H1 (cell line): ENCODE results near the gene DPP10. TPM values are rescaled to one million over a fixed set of nuclear protein-coding genes. Genes with fewer than 3 reads are reported as not detected.

Experiments used
- CTCF ChIA-PET: fragments of 300-600 bp; sonication (Branson Sonifier 250); formaldehyde crosslinking; loops from one replicate; lab custom pipeline; 2021; ENCODE audit not compliant: partially characterized antibody; lab: Charles Lee
- POLR2A ChIA-PET: fragments of 300-600 bp; sonication (Branson Sonifier 250); formaldehyde crosslinking; loops from one replicate; lab custom pipeline; 2021; ENCODE audit warnings: inconsistent platforms; ENCODE audit not compliant: partially characterized antibody; lab: Charles Lee
- DNase-seq, 2 experiments: peaks; one replicate each; pipeline versions ENCODE4 v3.0.0 to v3.0.0-alpha.2; 2010 to 2022; ENCODE audit warnings: low spot score in 2 of 2, low read depth in 1 of 2, mixed read lengths in 1 of 2
- FAIRE-seq: peaks from 2 replicates; lab custom pipeline; 2011; peaks lifted over from hg19 to GRCh38; lab: Jason Lieb, UNC
- H2AFZ ChIP-seq: 2 replicates; pipeline ENCODE4 v1.8.1; 2012; ENCODE audit warnings: low read length, inconsistent platforms
- H2AK5ac ChIP-seq: 2 replicates; pipeline ENCODE4 v1.6.1; 2013; ENCODE audit warnings: low read depth, low read length
- H2BK120ac ChIP-seq: replicated peaks from 2 replicates; pipeline ENCODE3; 2013; ENCODE audit warnings: low read depth, low read length, inconsistent platforms
- H2BK12ac ChIP-seq: 2 replicates; pipeline ENCODE4 v1.6.1; 2013; ENCODE audit warnings: low read depth, low read length
- H2BK15ac ChIP-seq: 2 replicates; pipeline ENCODE4 v1.6.1; 2013; ENCODE audit warnings: low read length
- H2BK20ac ChIP-seq: 2 replicates; pipeline ENCODE4 v1.6.1; 2013; ENCODE audit warnings: low read length
- H2BK5ac ChIP-seq: 2 replicates; pipeline ENCODE4 v1.6.1; 2013; ENCODE audit warnings: low read depth, low read length
- H3K14ac ChIP-seq: 2 replicates; pipeline ENCODE4 v1.6.1; 2013; ENCODE audit warnings: inconsistent platforms; ENCODE audit not compliant: insufficient read length
- H3K18ac ChIP-seq: 2 replicates; pipeline ENCODE4 v1.6.1; 2013; ENCODE audit warnings: low read length; ENCODE audit errors: extremely low read depth
- H3K23ac ChIP-seq: 2 replicates; pipeline ENCODE4 v1.6.1; 2013; ENCODE audit warnings: inconsistent platforms; ENCODE audit not compliant: insufficient read length
- H3K23me2 ChIP-seq: 2 replicates; pipeline ENCODE4 v1.6.1; 2013; ENCODE audit warnings: low read depth, low read length
- H3K27ac ChIP-seq: 2 replicates; pipeline ENCODE4 v1.6.1; 2011; ENCODE audit warnings: low read depth, low read length, inconsistent platforms
- H3K27me3 ChIP-seq, 4 experiments: replicated peaks in 1 of 4; 1 replicate in 1 of 4; 2 replicates in 3 of 4; pipeline versions ENCODE4 v1.6.1 to v1.8.1; 2011 to 2013; ENCODE audit warnings: low read length in 3 of 4, mild to moderate bottlenecking in 3 of 4, inconsistent platforms in 2 of 4, mixed read lengths in 2 of 4, moderate library complexity in 1 of 4; ENCODE audit not compliant: control insufficient read depth in 3 of 4, insufficient read depth in 3 of 4; ENCODE audit errors: extremely low read depth in 1 of 4
- H3K36me3 ChIP-seq, 4 experiments: 2 replicates each; pipeline versions ENCODE4 v1.6.1 to v1.8.1; 2011 to 2013; ENCODE audit warnings: mild to moderate bottlenecking in 4 of 4, low read length in 3 of 4, moderate library complexity in 2 of 4, control low read depth in 1 of 4, inconsistent platforms in 1 of 4; ENCODE audit not compliant: insufficient read depth in 4 of 4, control insufficient read depth in 2 of 4
- H3K4ac ChIP-seq: replicated peaks from 2 replicates; pipeline ENCODE3; 2013; ENCODE audit warnings: low read length, low read depth, mixed read lengths, inconsistent platforms; ENCODE audit not compliant: insufficient read length
- H3K4me1 ChIP-seq, 4 experiments: replicated peaks in 1 of 4; 1 replicate in 1 of 4; 2 replicates in 3 of 4; pipeline versions ENCODE4 v1.6.1 to v1.8.1; 2011 to 2013; ENCODE audit warnings: low read length in 3 of 4, inconsistent platforms in 2 of 4, mixed read lengths in 1 of 4; ENCODE audit not compliant: insufficient read depth in 4 of 4, control insufficient read depth in 3 of 4
- H3K4me2 ChIP-seq, 2 experiments: 2 replicates each; pipeline versions ENCODE4 v1.6.1 to v1.8.1; 2011 to 2013; ENCODE audit warnings: low read depth in 2 of 2, low read length in 2 of 2, control low read depth in 1 of 2, inconsistent platforms in 1 of 2, mild to moderate bottlenecking in 1 of 2; ENCODE audit not compliant: insufficient read depth in 1 of 2
- H3K4me3 ChIP-seq, 4 experiments: fragments of 200-600, 300-600 bp in 1 of 4; sonication (generic), shearing (Covaris generic), sonication (Bioruptor Twin) in 1 of 4; 2 replicates each; pipeline versions ENCODE4 v1.5.1 to v1.8.1; 2011 to 2016; ENCODE audit warnings: low read length in 4 of 4, low read depth in 3 of 4, control low read depth in 2 of 4, inconsistent platforms in 2 of 4, mild to moderate bottlenecking in 2 of 4, mixed read lengths in 1 of 4, moderate library complexity in 1 of 4; ENCODE audit not compliant: insufficient read depth in 2 of 4; ENCODE audit errors: extremely low read depth in 1 of 4
- H3K56ac ChIP-seq: replicated peaks from 2 replicates; pipeline ENCODE3; 2013; ENCODE audit warnings: low read depth, mild to moderate bottlenecking, mixed read lengths, low read length, inconsistent platforms; ENCODE audit not compliant: insufficient read length
- H3K79me1 ChIP-seq: 2 replicates; pipeline ENCODE4 v1.6.1; 2013; ENCODE audit warnings: low read depth, low read length, control low read depth
- H3K79me2 ChIP-seq, 2 experiments: 2 replicates each; pipeline versions ENCODE4 v1.6.1 to v1.8.1; 2012 to 2013; ENCODE audit warnings: low read length in 2 of 2, mild to moderate bottlenecking in 2 of 2, inconsistent platforms in 1 of 2; ENCODE audit not compliant: insufficient read depth in 2 of 2, control insufficient read depth in 1 of 2
- H3K9ac ChIP-seq, 4 experiments: replicated peaks in 1 of 4; 1 replicate in 1 of 4; 2 replicates in 3 of 4; pipeline versions ENCODE4 v1.6.1 to v1.8.1; 2011 to 2013; ENCODE audit warnings: low read depth in 3 of 4, low read length in 3 of 4, control low read depth in 2 of 4, mild to moderate bottlenecking in 2 of 4, moderate library complexity in 2 of 4, inconsistent platforms in 1 of 4; ENCODE audit errors: extremely low read depth in 1 of 4
- H3K9me3 ChIP-seq, 2 experiments: 2 replicates each; pipeline versions ENCODE4 v1.6.1 to v1.8.1; 2012 to 2013; ENCODE audit warnings: mild to moderate bottlenecking in 2 of 2, moderate library complexity in 2 of 2, control low read depth in 1 of 2, inconsistent platforms in 1 of 2, low read depth in 1 of 2, low read length in 1 of 2, mixed read lengths in 1 of 2; ENCODE audit not compliant: insufficient read depth in 2 of 2
- H4K20me1 ChIP-seq, 2 experiments: replicated peaks in 1 of 2; 2 replicates each; pipeline versions ENCODE3 to v1.8.1; 2011 to 2013; ENCODE audit warnings: inconsistent platforms in 2 of 2, low read length in 2 of 2, mild to moderate bottlenecking in 1 of 2; ENCODE audit not compliant: insufficient read depth in 2 of 2, control insufficient read depth in 1 of 2
- H4K5ac ChIP-seq: 2 replicates; pipeline ENCODE4 v1.6.1; 2013; ENCODE audit warnings: low read length, low read depth, mixed read lengths, inconsistent platforms; ENCODE audit not compliant: insufficient read length
- H4K8ac ChIP-seq: 2 replicates; pipeline ENCODE4 v1.8.0; 2013; ENCODE audit warnings: mild to moderate bottlenecking, moderate library complexity, low read length, inconsistent platforms; ENCODE audit not compliant: insufficient read depth; ENCODE audit errors: extremely low read depth
- H4K91ac ChIP-seq: replicated peaks from 2 replicates; pipeline ENCODE3; 2013; ENCODE audit warnings: low read length, mixed read lengths, inconsistent platforms; ENCODE audit not compliant: insufficient read length
- ASH2L ChIP-seq: fragments of 200-600, 300-600 bp; sonication (generic); IDR thresholded peaks from one replicate; pipeline ENCODE4 v1.7.1; 2017; ENCODE audit warnings: low read length
- EP300 ChIP-seq, 2 experiments: IDR thresholded peaks; 1 replicate in 1 of 2; 2 replicates in 1 of 2; pipeline ENCODE4 v1.6.1; 2011 to 2012; ENCODE audit warnings: low read depth in 2 of 2, low read length in 2 of 2, mild to moderate bottlenecking in 2 of 2, borderline replicate concordance in 1 of 2, inconsistent platforms in 1 of 2, moderate library complexity in 1 of 2
- JUN ChIP-seq: IDR thresholded peaks from 2 replicates; pipeline ENCODE4 v1.6.1; 2011; ENCODE audit warnings: low read depth, mild to moderate bottlenecking, improper control_type of control experiment, low read length
- NANOG ChIP-seq: IDR thresholded peaks from 2 replicates; pipeline ENCODE4 v1.6.1; 2011; ENCODE audit warnings: low read length, low read depth, mild to moderate bottlenecking, inconsistent platforms; ENCODE audit not compliant: insufficient read depth, poor library complexity, severe bottlenecking
- SAP30 ChIP-seq: fragments of 300-600 bp; sonication (generic); IDR thresholded peaks from 2 replicates; pipeline ENCODE4 v1.7.1; 2012; ENCODE audit warnings: low read length, moderate library complexity, mild to moderate bottlenecking, inconsistent platforms; ENCODE audit not compliant: insufficient read depth, insufficient replicate concordance
- SIN3A ChIP-seq, 2 experiments: IDR thresholded peaks in 1 of 2; conservative IDR thresholded peaks in 1 of 2; 2 replicates each; pipeline ENCODE4 v1.6.1; 2011 to 2012; ENCODE audit warnings: low read length in 2 of 2, improper control_type of control experiment in 1 of 2, low read depth in 1 of 2, mild to moderate bottlenecking in 1 of 2
- USF2 ChIP-seq: IDR thresholded peaks from 2 replicates; pipeline ENCODE4 v1.6.1; 2011; ENCODE audit warnings: low read length, improper control_type of control experiment
- YY1 ChIP-seq: IDR thresholded peaks from 2 replicates; pipeline ENCODE4 v1.6.1; 2011; ENCODE audit warnings: low read depth, mild to moderate bottlenecking, low read length
- WGBS, 2 experiments: shearing (Covaris generic) in 1 of 2; methylation state at CpG; one replicate each; pipeline versions ENCODE4 v1.1.6 to v1.1.7; 2013 to 2015; ENCODE audit warnings: low lambda C conversion rate in 2 of 2, mixed read lengths in 2 of 2, inconsistent platforms in 1 of 2, low coverage in 1 of 2, missing lambda C conversion rate in 1 of 2; ENCODE audit not compliant: insufficient replicate concordance in 2 of 2, insufficient coverage in 1 of 2, insufficient read length in 1 of 2; ENCODE audit errors: extremely low coverage in 1 of 2, missing lambda C conversion rate in 1 of 2; 5-methylcytosine and 5-hydroxymethylcytosine counted together
- polyA plus RNA-seq, 7 experiments: library from polyadenylated mRNA; depleted of rRNA in 3 of 7; stranded (reverse) in 5 of 7; unstranded in 2 of 7; fragments of >200 nt in 5 of 7; fragments of 200-250 nt in 2 of 7; gene quantifications; 1 replicate in 5 of 7; 2 replicates in 1 of 7; 4 replicates in 1 of 7; pipeline versions ENCODE4 v1.2.1 to v1.2.3, GENCODE V29; 2011 to 2013; ENCODE audit warnings: missing spikeins in 2 of 7, mixed read lengths in 2 of 7
- total RNA-seq: library from RNA; stranded (reverse); fragmentation: NEBNext Ultra II Directional; extraction: Animal tissue kit (Norgen Biotek cat#: 25700); gene quantifications from 2 replicates; pipeline ENCODE4 v1.2.1, GENCODE V29; 2021

The DPP10 gene
- total and polyA plus RNA-seq, 2 of the 8 experiments (the other 6 are each of a cell fraction or from before 2014, with no cell fraction given) = 3.3 to 7.2 TPM

DNA sequence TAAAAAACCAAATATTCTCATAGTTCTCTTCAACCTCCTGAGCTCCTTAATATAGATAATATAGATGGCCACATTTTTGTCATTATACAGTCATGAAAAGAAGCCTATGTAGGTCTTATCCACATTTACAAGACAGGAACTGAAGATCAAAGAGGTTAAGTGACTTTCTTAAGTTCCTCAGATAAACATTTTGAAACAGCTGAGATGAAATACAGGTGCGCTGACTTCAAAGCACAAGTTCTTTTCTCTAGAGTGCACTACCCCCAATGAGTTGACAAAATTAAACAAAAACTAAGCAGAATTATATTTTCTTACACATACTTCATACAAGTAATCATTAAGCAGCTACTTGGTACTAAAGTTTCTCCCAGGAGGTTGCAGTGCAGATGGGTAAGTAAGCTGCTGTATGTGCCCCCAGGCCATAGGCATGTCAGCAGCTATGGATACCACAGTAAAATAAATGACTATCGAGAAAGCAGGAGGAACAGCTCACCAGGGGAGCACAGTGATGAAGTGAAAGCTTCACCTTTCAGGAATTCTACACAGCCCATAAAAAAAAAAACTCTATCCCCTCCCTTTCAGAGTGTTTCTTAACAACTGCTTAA lies 199.8 kb downstream of the DPP10 start:
- Histone ChIP-seq H3K14ac (no peak overlapping the region), H2BK20ac (no peak overlapping the region), H3K23me2 (no peaks in the 10 kb centered on the region; the same call in 1 of the 2 replicates), H3K18ac (no peak overlapping the region), H3K79me1 (no peaks in the 10 kb centered on the region), H3K79me2 (no peaks in the 10 kb centered on the region), H3K27ac (no peak overlapping the region), H4K20me1 (no peaks in the 10 kb centered on the region), H2BK120ac (no peak overlapping the region), H3K9ac (no peak overlapping the region), H3K56ac (no peak overlapping the region), H3K27me3 (peaks cover 0 to 1% (median 0%) of the 10 kb centered on the region in 4 experiments; a peak in 1 of 7 replicates), H4K8ac (no peak overlapping the region), H3K4ac (no peak overlapping the region), H3K36me3 (no peaks in the 10 kb centered on the region), H2BK12ac (no peak overlapping the region), H3K4me3 (no peak overlapping the region), H4K5ac (no peak overlapping the region), H3K9me3 (peaks cover 4 to 9% of the 10 kb centered on the region in 2 experiments; a peak in 2 of 4 replicates), H3K4me2 (no peak overlapping the region), H4K91ac (no peak overlapping the region), H2BK5ac (no peak overlapping the region), H3K23ac (no peak overlapping the region), H2AK5ac (no peak overlapping the region), H3K4me1 (no peaks in the 10 kb centered on the region), H2BK15ac (no peak overlapping the region), H2AFZ (no peak overlapping the region)
- DNase-seq (no peak), FAIRE-seq (no peak)
- 85% methylated on average over 2 of the region's 2 CpGs; no CpG with 5 or more reads in 1 of the 2 experiments for WGBS, 2 experiments
- CTCF ChIA-PET = no interaction called here
- POLR2A ChIA-PET = interaction anchor here (1.1 kb wide), 1 partner anchor 9 kb away, joined by 3 read pairs; no protein-coding TSS in a partner anchor
- TF ChIP-seq YY1 (no peak), ASH2L (no peak), JUN (no peak), EP300 (IDR thresholded peaks at IDR 0.05; ENCODE audit: borderline replicate concordance in 1 of 2, low read depth in 2 of 2, low read length in 2 of 2) (no peak), NANOG (no peak), USF2 (no peak), SAP30 (no peak), SIN3A (conservative IDR thresholded peaks at IDR 0.05 in 1 of 2, IDR thresholded peaks at IDR 0.05 in 1 of 2; ENCODE audit: low read depth in 1 of 2, low read length in 2 of 2) (no peak)
